HEK293T (cell line): ENCODE measurements around the gene DOK7.

Source experiments
- ELF4 ChIP-seq: fragments of 450-650 bp; IDR thresholded peaks from 2 replicates; pipeline ENCODE4 v1.6.1; 2017; ENCODE audit warnings: antibody characterized with exemption
- FOXA1 ChIP-seq: fragments of 450-650 bp; IDR thresholded peaks from 2 replicates; pipeline ENCODE4 v1.6.1; 2016; ENCODE audit warnings: mild to moderate bottlenecking
- FOXK2 ChIP-seq: fragments of 450-650 bp; IDR thresholded peaks from 2 replicates; pipeline ENCODE4 v1.6.1; 2016; ENCODE audit warnings: mild to moderate bottlenecking
- FOXM1 ChIP-seq: fragments of 450-650 bp; IDR thresholded peaks from 2 replicates; pipeline ENCODE4 v1.6.1; 2017; ENCODE audit warnings: mild to moderate bottlenecking, borderline replicate concordance
- NFRKB ChIP-seq: fragments of 450-650 bp; IDR thresholded peaks from 2 replicates; pipeline ENCODE4 v1.6.1; 2016; ENCODE audit warnings: mild to moderate bottlenecking, moderate library complexity
- SUZ12 ChIP-seq: fragments of 450-650 bp; IDR thresholded peaks from 2 replicates; pipeline ENCODE4 v1.6.1; 2016; ENCODE audit warnings: mild to moderate bottlenecking

DNA sequence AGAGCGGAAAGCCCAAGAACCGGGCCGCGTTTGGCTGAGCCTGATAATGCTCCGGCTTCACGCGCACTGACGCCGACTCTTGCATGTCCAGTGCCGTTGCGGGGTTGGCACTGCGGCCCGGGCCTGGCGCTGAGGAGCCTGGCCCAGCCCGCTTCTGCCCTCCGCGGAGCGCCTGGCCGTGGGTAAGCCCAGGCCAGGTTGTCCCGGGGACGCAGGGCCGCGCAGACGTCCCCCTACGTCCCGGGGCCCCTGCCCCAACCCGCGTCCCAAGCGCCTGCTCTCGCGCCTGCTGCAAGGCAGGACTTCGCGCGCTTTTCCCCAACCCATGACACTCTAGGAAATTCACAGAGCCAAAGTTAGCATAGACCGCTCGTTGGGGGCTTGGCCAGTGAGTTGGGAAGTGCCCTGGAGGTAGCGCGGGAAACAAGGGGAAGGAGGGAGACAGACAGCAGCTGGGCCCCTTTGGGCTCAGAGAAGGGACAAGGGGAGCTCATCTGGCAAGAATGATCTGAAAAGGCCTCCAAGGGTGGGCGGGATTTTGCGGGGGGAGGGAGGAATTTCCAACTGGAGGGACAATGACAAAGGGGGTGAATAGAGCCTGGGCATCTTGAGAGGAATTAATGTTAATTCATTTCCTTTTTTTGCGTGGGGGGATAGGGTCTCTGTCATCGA is 69.8 kb downstream of the DOK7 start:
- TF ChIP-seq FOXM1 (no peak), SUZ12 (no peak), FOXA1 (no peak), NFRKB (no peak), FOXK2 (no peak), ELF4 (no peak)
